GM21723 (cell line): Measurements from ENCODE around the gene EMC6.

ENCODE experiments used
- ATAC-seq: cut with Tn5 transposase; IDR thresholded peaks from one replicate; pipeline ENCODE4 v1.9.1; 2021; ENCODE audit warnings: mild to moderate bottlenecking, moderate library complexity; ENCODE audit not compliant: unreplicated experiment

The EMC6 gene

GRCh38 chr17:3655766-3656165, 12.8 kb upstream of the EMC6 start:
- no peak for ATAC-seq

GRCh38 chr17:3656353-3656752, 12.3 kb upstream of the EMC6 start:
- ATAC-seq: no peak

- no peak for ATAC-seq
Measured at GRCh38 chr17:3656755-3657587, 11.6 kb upstream of the EMC6 start.

- ATAC-seq: no peak
Measured at GRCh38 chr17:3657588-3657869, 11.1 kb upstream of the EMC6 start.

GRCh38 chr17:3657874-3658783, 10.5 kb upstream of the EMC6 start:
- no peak for ATAC-seq

GRCh38 chr17:3658784-3659449, 9.7 kb upstream of the EMC6 start:
- ATAC-seq: no peak

GRCh38 chr17:3659541-3660111, 9.0 kb upstream of the EMC6 start:
- no peak for ATAC-seq

GRCh38 chr17:3660311-3660891, 8.2 kb upstream of the EMC6 start:
- ATAC-seq: no peak

GRCh38 chr17:3663102-3664011, 5.3 kb upstream of the EMC6 start:
- ATAC-seq: no peak

- ATAC-seq: no peak
Measured at GRCh38 chr17:3665834-3666233, 2.8 kb upstream of the EMC6 start.

- ATAC-seq: no peak
Measured at GRCh38 chr17:3666516-3666915, 2.1 kb upstream of the EMC6 start.

- ATAC-seq: peak; percentile 9
Measured at GRCh38 chr17:3667366-3668278, 990 bp upstream of the EMC6 start.

- ATAC-seq: peak; percentile 17
Measured at GRCh38 chr17:3669085-3669347, 404 bp downstream of the EMC6 start.

- ATAC-seq: no peak
Measured at GRCh38 chr17:3669548-3669947, 936 bp downstream of the EMC6 start.

GRCh38 chr17:3672571-3672970, 4.0 kb downstream of the EMC6 start:
- ATAC-seq: no peak

- no peak for ATAC-seq
Measured at GRCh38 chr17:3675886-3676285, 7.3 kb downstream of the EMC6 start.

- no peak for ATAC-seq
Measured at GRCh38 chr17:3678095-3678820, 9.6 kb downstream of the EMC6 start.

GRCh38 chr17:3678821-3679530, 10.4 kb downstream of the EMC6 start:
- ATAC-seq: no peak
